Pancreas (tissue), 10 donors: Measurements from ENCODE around the gene RFK. TPM values are rescaled to one million over a fixed set of nuclear protein-coding genes. Genes with fewer than 3 reads are reported as not detected.

Experiments used
- ATAC-seq, 4 donors: fragments of 200-7000 bp; cut with Tn5 transposase; one replicate each; pipeline versions ENCODE4 v1.8.0 to v1.9.1; 2020; ENCODE audit warnings: mild to moderate bottlenecking in 4 of 4, moderate library complexity in 4 of 4
- DNase-seq, 6 donors: peaks; one replicate each; pipeline ENCODE4 v3.0.0-alpha.2; 2020
- FAIRE-seq: peaks from 2 replicates; lab custom pipeline; 2012; peaks lifted over from hg19 to GRCh38; lab: Jason Lieb, UNC
- H3K27ac ChIP-seq, 4 donors: fragments of 200-600 bp; sonication (generic); 1 replicate in 3 of 4; 2 replicates in 1 of 4; pipeline versions ENCODE4 v1.5.0 to v1.8.0; 2020
- H3K27me3 ChIP-seq, 4 donors: fragments of 200-600 bp; one replicate each; pipeline ENCODE4 v1.8.0; 2021
- H3K36me3 ChIP-seq, 3 donors: fragments of 200-600 bp; sonication (generic) in 1 of 3; one replicate each; pipeline versions ENCODE4 v1.5.0 to v1.8.0; 2020 to 2021
- H3K4me1 ChIP-seq, 3 donors: fragments of 200-600 bp; one replicate each; pipeline ENCODE4 v1.8.0; 2021
- H3K4me3 ChIP-seq, 4 donors: fragments of 200-600 bp; sonication (generic) in 2 of 4; one replicate each; pipeline versions ENCODE4 v1.5.0 to v1.8.0; 2020 to 2021
- H3K9me3 ChIP-seq, 4 donors: fragments of 200-600 bp; one replicate each; pipeline ENCODE4 v1.8.0; 2021
- CTCF ChIP-seq, 4 donors: fragments of 200-600 bp; sonication (generic) in 3 of 4; IDR thresholded peaks; one replicate each; pipeline versions ENCODE4 v1.5.0 to v1.8.0; 2021; ENCODE audit warnings: antibody characterized with exemption in 4 of 4
- WGBS, 2 donors: extraction: QIAGEN DNeasy Blood & Tissue Kit; methylation state at CpG; one replicate each; pipeline ENCODE4 v1.1.7; 2013; 5-methylcytosine and 5-hydroxymethylcytosine counted together
- intact Hi-C, 3 donors: fragments of 100-400 bp; cut with DNase I; formaldehyde crosslinking; loops; one replicate each; pipeline versions ENCODE4 v1.11.1 to v1.14.2; 2022
- polyA plus RNA-seq, 2 donors: library from polyadenylated mRNA; stranded (reverse); fragments of 200-250 nt; gene quantifications; one replicate each; pipeline ENCODE4 v1.2.3, GENCODE V29; 2013
- total RNA-seq, 6 donors: library from RNA; stranded (reverse); fragmentation: NEBNext Ultra II Directional in 4 of 6; extraction: Animal tissue kit (Norgen Biotek cat#: 25700) in 4 of 6; gene quantifications; one replicate each; pipeline versions ENCODE4 v1.2.1 to v1.2.4, GENCODE V29; 2021 to 2023
- donor health status: healthy with polysubstance abuse.
- donor health status: DM: no; HTN: no; CAD: no; lungs with moderate emphysema.
- donor health status: DM: no; HTN: no; CAD: no.
- donor health status: control.
- donor health status: control.
- donor health status: Bipolar disorder and iron deficiency.
- donor health status: DM: yes; HTN: yes; CAD: no.
- donor health status: DM: no; HTN: no; CAD: no.
- donor health status: DM: no; HTN: no; CAD: no.
- donor health status: DM: yes; HTN: yes; CAD: no.

Gene RFK
- total and polyA plus RNA-seq, 8 donors, result 5.8 to 16.5 (median 10.8) TPM

- H3K27ac ChIP-seq, result no peak overlapping the region
- TF ChIP-seq CTCF (IDR thresholded peaks at IDR 0.05), result no peak
- intact Hi-C loops, result no loop called here
- no peaks in the 10 kb centered on the region for H3K36me3 ChIP-seq
- 68 to 80% methylated on average over 3 of the region's 3 CpGs for WGBS, 2 donors
- ATAC-seq (no peak), FAIRE-seq (no peak), DNase-seq (no peak)
- no peaks in the 10 kb centered on the region for H3K9me3 ChIP-seq
- no peaks in the 10 kb centered on the region for H3K4me1 ChIP-seq
- H3K4me3 ChIP-seq, result no peak overlapping the region
- no peaks in the 10 kb centered on the region for H3K27me3 ChIP-seq
Measured at GRCh38 chr9:76433836-76434235, 39.6 kb upstream of the RFK start.

- WGBS, 2 donors, result 84 to 94% methylated on average over 5 of the region's 5 CpGs
- TF ChIP-seq CTCF (IDR thresholded peaks at IDR 0.05), result no peak
Measured at GRCh38 chr9:76433406-76433805, 39.2 kb upstream of the RFK start.

GRCh38 chr9:76431601-76432000 is 37.4 kb upstream of the RFK start:
- no peaks in the 10 kb centered on the region for H3K9me3 ChIP-seq
- no peak overlapping the region for H3K4me3 ChIP-seq
- 81 to 84% methylated on average over 8 of the region's 8 CpGs for WGBS, 2 donors
- no peak for ATAC-seq
- no peak for TF ChIP-seq CTCF (IDR thresholded peaks at IDR 0.05)
- no peaks in the 10 kb centered on the region for H3K4me1 ChIP-seq
- no peak for DNase-seq
- no peak overlapping the region for H3K27ac ChIP-seq
- FAIRE-seq, result no peak
- H3K36me3 ChIP-seq, result no peaks in the 10 kb centered on the region
- intact Hi-C loops, result no loop called here
- H3K27me3 ChIP-seq, result no peaks in the 10 kb centered on the region

More at GRCh38 chr9:76433406-76433805, 39.2 kb upstream of the RFK start:
- Histone ChIP-seq H3K4me3 (no peak overlapping the region), H3K36me3 (no peaks in the 10 kb centered on the region), H3K4me1 (no peaks in the 10 kb centered on the region), H3K27ac (no peak overlapping the region), H3K27me3 (no peaks in the 10 kb centered on the region), H3K9me3 (no peaks in the 10 kb centered on the region)
- ATAC-seq (no peak), FAIRE-seq (no peak), DNase-seq (peak in 1 of 6 donors; percentile 29)
- intact Hi-C loops, result no loop called here

GRCh38 chr9:76426807-76427419 is 32.7 kb upstream of the RFK start:
- Histone ChIP-seq H3K36me3 (no peaks in the 10 kb centered on the region), H3K4me3 (no peak overlapping the region), H3K4me1 (no peaks in the 10 kb centered on the region), H3K27me3 (no peaks in the 10 kb centered on the region), H3K27ac (no peak overlapping the region), H3K9me3 (no peaks in the 10 kb centered on the region)
- FAIRE-seq, result no peak
- 85 to 87% methylated on average over 7 of the region's 7 CpGs for WGBS, 2 donors
- ATAC-seq, result no peak
- intact Hi-C loops, result no loop called here
- no peak for DNase-seq
- no peak for TF ChIP-seq CTCF (IDR thresholded peaks at IDR 0.05)

GRCh38 chr9:76425677-76426453 is 31.6 kb upstream of the RFK start:
- no peak for TF ChIP-seq CTCF (IDR thresholded peaks at IDR 0.05)
- ATAC-seq, result no peak
- no peaks in the 10 kb centered on the region for H3K9me3 ChIP-seq
- WGBS, 2 donors, result 87 to 93% methylated on average over 8 of the region's 8 CpGs
- no peaks in the 10 kb centered on the region for H3K27me3 ChIP-seq
- H3K4me3 ChIP-seq, result no peak overlapping the region
- no peaks in the 10 kb centered on the region for H3K36me3 ChIP-seq
- FAIRE-seq, result no peak
- DNase-seq, result no peak
- no peak overlapping the region for H3K27ac ChIP-seq
- no peaks in the 10 kb centered on the region for H3K4me1 ChIP-seq
- intact Hi-C loops, result no loop called here
